H1 (cell line): ENCODE results near the gene EWSR1. TPM values are rescaled to one million over a fixed set of nuclear protein-coding genes. Genes with fewer than 3 reads are reported as not detected.

Experiments used
- CTCF ChIA-PET: fragments of 300-600 bp; sonication (Branson Sonifier 250); formaldehyde crosslinking; loops from one replicate; lab custom pipeline; 2021; ENCODE audit not compliant: partially characterized antibody; lab: Charles Lee
- POLR2A ChIA-PET: fragments of 300-600 bp; sonication (Branson Sonifier 250); formaldehyde crosslinking; loops from one replicate; lab custom pipeline; 2021; ENCODE audit warnings: inconsistent platforms; ENCODE audit not compliant: partially characterized antibody; lab: Charles Lee
- DNase-seq, 2 experiments: peaks; one replicate each; pipeline versions ENCODE4 v3.0.0 to v3.0.0-alpha.2; 2010 to 2022; ENCODE audit warnings: low spot score in 2 of 2, low read depth in 1 of 2, mixed read lengths in 1 of 2
- FAIRE-seq: peaks from 2 replicates; lab custom pipeline; 2011; peaks lifted over from hg19 to GRCh38; lab: Jason Lieb, UNC
- H2AFZ ChIP-seq: 2 replicates; pipeline ENCODE4 v1.8.1; 2012; ENCODE audit warnings: low read length, inconsistent platforms
- H2AK5ac ChIP-seq: 2 replicates; pipeline ENCODE4 v1.6.1; 2013; ENCODE audit warnings: low read depth, low read length
- H2BK120ac ChIP-seq: replicated peaks from 2 replicates; pipeline ENCODE3; 2013; ENCODE audit warnings: low read depth, low read length, inconsistent platforms
- H2BK12ac ChIP-seq: 2 replicates; pipeline ENCODE4 v1.6.1; 2013; ENCODE audit warnings: low read depth, low read length
- H2BK15ac ChIP-seq: 2 replicates; pipeline ENCODE4 v1.6.1; 2013; ENCODE audit warnings: low read length
- H2BK20ac ChIP-seq: 2 replicates; pipeline ENCODE4 v1.6.1; 2013; ENCODE audit warnings: low read length
- H2BK5ac ChIP-seq: 2 replicates; pipeline ENCODE4 v1.6.1; 2013; ENCODE audit warnings: low read depth, low read length
- H3K14ac ChIP-seq: 2 replicates; pipeline ENCODE4 v1.6.1; 2013; ENCODE audit warnings: inconsistent platforms; ENCODE audit not compliant: insufficient read length
- H3K18ac ChIP-seq: 2 replicates; pipeline ENCODE4 v1.6.1; 2013; ENCODE audit warnings: low read length; ENCODE audit errors: extremely low read depth
- H3K23ac ChIP-seq: 2 replicates; pipeline ENCODE4 v1.6.1; 2013; ENCODE audit warnings: inconsistent platforms; ENCODE audit not compliant: insufficient read length
- H3K23me2 ChIP-seq: 2 replicates; pipeline ENCODE4 v1.6.1; 2013; ENCODE audit warnings: low read depth, low read length
- H3K27ac ChIP-seq: 2 replicates; pipeline ENCODE4 v1.6.1; 2011; ENCODE audit warnings: low read depth, low read length, inconsistent platforms
- H3K27me3 ChIP-seq, 4 experiments: replicated peaks in 1 of 4; 1 replicate in 1 of 4; 2 replicates in 3 of 4; pipeline versions ENCODE4 v1.6.1 to v1.8.1; 2011 to 2013; ENCODE audit warnings: low read length in 3 of 4, mild to moderate bottlenecking in 3 of 4, inconsistent platforms in 2 of 4, mixed read lengths in 2 of 4, moderate library complexity in 1 of 4; ENCODE audit not compliant: control insufficient read depth in 3 of 4, insufficient read depth in 3 of 4; ENCODE audit errors: extremely low read depth in 1 of 4
- H3K36me3 ChIP-seq, 4 experiments: 2 replicates each; pipeline versions ENCODE4 v1.6.1 to v1.8.1; 2011 to 2013; ENCODE audit warnings: mild to moderate bottlenecking in 4 of 4, low read length in 3 of 4, moderate library complexity in 2 of 4, control low read depth in 1 of 4, inconsistent platforms in 1 of 4; ENCODE audit not compliant: insufficient read depth in 4 of 4, control insufficient read depth in 2 of 4
- H3K4ac ChIP-seq: replicated peaks from 2 replicates; pipeline ENCODE3; 2013; ENCODE audit warnings: low read length, low read depth, mixed read lengths, inconsistent platforms; ENCODE audit not compliant: insufficient read length
- H3K4me1 ChIP-seq, 4 experiments: replicated peaks in 1 of 4; 1 replicate in 1 of 4; 2 replicates in 3 of 4; pipeline versions ENCODE4 v1.6.1 to v1.8.1; 2011 to 2013; ENCODE audit warnings: low read length in 3 of 4, inconsistent platforms in 2 of 4, mixed read lengths in 1 of 4; ENCODE audit not compliant: insufficient read depth in 4 of 4, control insufficient read depth in 3 of 4
- H3K4me2 ChIP-seq, 2 experiments: 2 replicates each; pipeline versions ENCODE4 v1.6.1 to v1.8.1; 2011 to 2013; ENCODE audit warnings: low read depth in 2 of 2, low read length in 2 of 2, control low read depth in 1 of 2, inconsistent platforms in 1 of 2, mild to moderate bottlenecking in 1 of 2; ENCODE audit not compliant: insufficient read depth in 1 of 2
- H3K4me3 ChIP-seq, 4 experiments: fragments of 200-600, 300-600 bp in 1 of 4; sonication (generic), shearing (Covaris generic), sonication (Bioruptor Twin) in 1 of 4; 2 replicates each; pipeline versions ENCODE4 v1.5.1 to v1.8.1; 2011 to 2016; ENCODE audit warnings: low read length in 4 of 4, low read depth in 3 of 4, control low read depth in 2 of 4, inconsistent platforms in 2 of 4, mild to moderate bottlenecking in 2 of 4, mixed read lengths in 1 of 4, moderate library complexity in 1 of 4; ENCODE audit not compliant: insufficient read depth in 2 of 4; ENCODE audit errors: extremely low read depth in 1 of 4
- H3K56ac ChIP-seq: replicated peaks from 2 replicates; pipeline ENCODE3; 2013; ENCODE audit warnings: low read depth, mild to moderate bottlenecking, mixed read lengths, low read length, inconsistent platforms; ENCODE audit not compliant: insufficient read length
- H3K79me1 ChIP-seq: 2 replicates; pipeline ENCODE4 v1.6.1; 2013; ENCODE audit warnings: low read depth, low read length, control low read depth
- H3K79me2 ChIP-seq, 2 experiments: 2 replicates each; pipeline versions ENCODE4 v1.6.1 to v1.8.1; 2012 to 2013; ENCODE audit warnings: low read length in 2 of 2, mild to moderate bottlenecking in 2 of 2, inconsistent platforms in 1 of 2; ENCODE audit not compliant: insufficient read depth in 2 of 2, control insufficient read depth in 1 of 2
- H3K9ac ChIP-seq, 4 experiments: replicated peaks in 1 of 4; 1 replicate in 1 of 4; 2 replicates in 3 of 4; pipeline versions ENCODE4 v1.6.1 to v1.8.1; 2011 to 2013; ENCODE audit warnings: low read depth in 3 of 4, low read length in 3 of 4, control low read depth in 2 of 4, mild to moderate bottlenecking in 2 of 4, moderate library complexity in 2 of 4, inconsistent platforms in 1 of 4; ENCODE audit errors: extremely low read depth in 1 of 4
- H3K9me3 ChIP-seq, 2 experiments: 2 replicates each; pipeline versions ENCODE4 v1.6.1 to v1.8.1; 2012 to 2013; ENCODE audit warnings: mild to moderate bottlenecking in 2 of 2, moderate library complexity in 2 of 2, control low read depth in 1 of 2, inconsistent platforms in 1 of 2, low read depth in 1 of 2, low read length in 1 of 2, mixed read lengths in 1 of 2; ENCODE audit not compliant: insufficient read depth in 2 of 2
- H4K20me1 ChIP-seq, 2 experiments: replicated peaks in 1 of 2; 2 replicates each; pipeline versions ENCODE3 to v1.8.1; 2011 to 2013; ENCODE audit warnings: inconsistent platforms in 2 of 2, low read length in 2 of 2, mild to moderate bottlenecking in 1 of 2; ENCODE audit not compliant: insufficient read depth in 2 of 2, control insufficient read depth in 1 of 2
- H4K5ac ChIP-seq: 2 replicates; pipeline ENCODE4 v1.6.1; 2013; ENCODE audit warnings: low read length, low read depth, mixed read lengths, inconsistent platforms; ENCODE audit not compliant: insufficient read length
- H4K8ac ChIP-seq: 2 replicates; pipeline ENCODE4 v1.8.0; 2013; ENCODE audit warnings: mild to moderate bottlenecking, moderate library complexity, low read length, inconsistent platforms; ENCODE audit not compliant: insufficient read depth; ENCODE audit errors: extremely low read depth
- H4K91ac ChIP-seq: replicated peaks from 2 replicates; pipeline ENCODE3; 2013; ENCODE audit warnings: low read length, mixed read lengths, inconsistent platforms; ENCODE audit not compliant: insufficient read length
- BACH1 ChIP-seq: IDR thresholded peaks from 2 replicates; pipeline ENCODE4 v1.6.1; 2012; ENCODE audit warnings: low read length, improper control_type of control experiment
- CBX5 ChIP-seq: fragments of 300-800, 300-1000 bp; sonication (generic); IDR thresholded peaks from 2 replicates; pipeline ENCODE4 v1.7.1; 2016; ENCODE audit warnings: antibody characterized with exemption, low read length, low read depth
- CHD2 ChIP-seq: IDR thresholded peaks from 2 replicates; pipeline ENCODE4 v1.6.1; 2012; ENCODE audit warnings: low read length, improper control_type of control experiment
- CTBP2 ChIP-seq: IDR thresholded peaks from 2 replicates; pipeline ENCODE4 v1.7.0; 2011; ENCODE audit warnings: borderline replicate concordance, mild to moderate bottlenecking, moderate library complexity, mixed read lengths, low read length; ENCODE audit not compliant: insufficient read depth, insufficient read length
- EGR1 ChIP-seq: IDR thresholded peaks from 2 replicates; pipeline ENCODE4 v1.6.1; 2011; ENCODE audit warnings: low read depth, low read length, borderline replicate concordance
- GTF2F1 ChIP-seq: IDR thresholded peaks from 2 replicates; pipeline ENCODE4 v1.6.1; 2012; ENCODE audit warnings: low read depth, low read length, improper control_type of control experiment, borderline replicate concordance
- HDAC6 ChIP-seq: IDR thresholded peaks from one replicate; pipeline ENCODE4 v1.7.1; 2012; ENCODE audit warnings: low read depth, mild to moderate bottlenecking, inconsistent platforms, low read length, moderate library complexity
- KDM4A ChIP-seq: IDR thresholded peaks from one replicate; pipeline ENCODE4 v1.7.1; 2012; ENCODE audit warnings: low read depth, mild to moderate bottlenecking, moderate library complexity, low read length, inconsistent platforms; ENCODE audit not compliant: severe bottlenecking
- POLR2A ChIP-seq, 2 experiments: IDR thresholded peaks; 1 replicate in 1 of 2; 2 replicates in 1 of 2; pipeline ENCODE4 v1.6.1; 2011; ENCODE audit warnings: low read depth in 2 of 2, low read length in 2 of 2, mild to moderate bottlenecking in 2 of 2; ENCODE audit errors: control extremely low read depth in 1 of 2
- POLR2AphosphoS5 ChIP-seq: IDR thresholded peaks from 2 replicates; pipeline ENCODE4 v1.6.1; 2011; ENCODE audit warnings: low read depth, low read length
- RAD21 ChIP-seq, 2 experiments: IDR thresholded peaks in 1 of 2; conservative IDR thresholded peaks in 1 of 2; 2 replicates each; pipeline ENCODE4 v1.6.1; 2011; ENCODE audit warnings: low read depth in 2 of 2, low read length in 2 of 2, improper control_type of control experiment in 1 of 2, inconsistent platforms in 1 of 2, mild to moderate bottlenecking in 1 of 2, moderate library complexity in 1 of 2
- SIRT6 ChIP-seq: IDR thresholded peaks from one replicate; pipeline ENCODE4 v1.7.1; 2012; ENCODE audit warnings: low read length, inconsistent platforms
- TAF1 ChIP-seq: IDR thresholded peaks from 2 replicates; pipeline ENCODE4 v1.6.1; 2011; ENCODE audit warnings: mild to moderate bottlenecking, low read depth, low read length
- YY1 ChIP-seq: IDR thresholded peaks from 2 replicates; pipeline ENCODE4 v1.6.1; 2011; ENCODE audit warnings: low read depth, mild to moderate bottlenecking, low read length
- WGBS, 2 experiments: shearing (Covaris generic) in 1 of 2; methylation state at CpG; one replicate each; pipeline versions ENCODE4 v1.1.6 to v1.1.7; 2013 to 2015; ENCODE audit warnings: low lambda C conversion rate in 2 of 2, mixed read lengths in 2 of 2, inconsistent platforms in 1 of 2, low coverage in 1 of 2, missing lambda C conversion rate in 1 of 2; ENCODE audit not compliant: insufficient replicate concordance in 2 of 2, insufficient coverage in 1 of 2, insufficient read length in 1 of 2; ENCODE audit errors: extremely low coverage in 1 of 2, missing lambda C conversion rate in 1 of 2; 5-methylcytosine and 5-hydroxymethylcytosine counted together
- polyA plus RNA-seq, 7 experiments: library from polyadenylated mRNA; depleted of rRNA in 3 of 7; stranded (reverse) in 5 of 7; unstranded in 2 of 7; fragments of >200 nt in 5 of 7; fragments of 200-250 nt in 2 of 7; gene quantifications; 1 replicate in 5 of 7; 2 replicates in 1 of 7; 4 replicates in 1 of 7; pipeline versions ENCODE4 v1.2.1 to v1.2.3, GENCODE V29; 2011 to 2013; ENCODE audit warnings: missing spikeins in 2 of 7, mixed read lengths in 2 of 7
- total RNA-seq: library from RNA; stranded (reverse); fragmentation: NEBNext Ultra II Directional; extraction: Animal tissue kit (Norgen Biotek cat#: 25700); gene quantifications from 2 replicates; pipeline ENCODE4 v1.2.1, GENCODE V29; 2021

Gene EWSR1
- total and polyA plus RNA-seq, 2 of the 8 experiments (the other 6 are each of a cell fraction or from before 2014, with no cell fraction given), result 387 to 930 TPM

- Histone ChIP-seq H2AFZ (no peak overlapping the region), H4K91ac (no peak overlapping the region), H2BK20ac (no peak overlapping the region), H2BK5ac (no peak overlapping the region), H3K9me3 (no peaks in the 10 kb centered on the region), H3K79me1 (peaks cover 5% of the 10 kb centered on the region), H3K79me2 (peaks cover 27 to 93% of the 10 kb centered on the region in 2 experiments), H3K9ac (no peak overlapping the region), H3K4me2 (no peak overlapping the region), H2BK15ac (no peak overlapping the region), H2BK12ac (no peak overlapping the region), H3K4me1 (peaks cover 0 to 4% (median 0%) of the 10 kb centered on the region in 4 experiments; a peak in 2 of 7 replicates), H3K23ac (no peak overlapping the region), H3K23me2 (no peaks in the 10 kb centered on the region), H3K27me3 (no peaks in the 10 kb centered on the region), H4K8ac (no peak overlapping the region), H3K18ac (no peak overlapping the region), H3K14ac (no peak overlapping the region), H3K4ac (no peak overlapping the region), H3K36me3 (peaks cover 52 to 97% (median 81%) of the 10 kb centered on the region in 4 experiments), H4K5ac (no peak overlapping the region), H2BK120ac (no peak overlapping the region), H4K20me1 (peaks cover 34 to 39% of the 10 kb centered on the region in 2 experiments), H3K56ac (no peak overlapping the region), H2AK5ac (no peak overlapping the region), H3K4me3 (no peak overlapping the region), H3K27ac (no peak overlapping the region)
- ChIA-PET POLR2A (interaction anchor here (0.8 to 21.4 kb wide), 12 partner anchors 4 to 110 kb away, joined by 3 to 436 read pairs (median 6); partner anchors contain the start of genes EWSR1, GAS2L1 and RHBDD3), CTCF (interaction anchor here (0.9 to 1.5 kb wide), 2 partner anchors 37 to 67 kb away, joined by 3 to 6 read pairs; no protein-coding TSS in a partner anchor)
- FAIRE-seq (no peak), DNase-seq (no peak)
- WGBS, 2 experiments, result 93 to 100% methylated on average over 2 to 3 of the region's 3 CpGs
- TF ChIP-seq BACH1 (no peak), KDM4A (no peak), POLR2A (IDR thresholded peaks at IDR 0.05; ENCODE audit: control extremely low read depth in 1 of 2, low read depth in 2 of 2, low read length in 2 of 2) (no peak), YY1 (no peak), GTF2F1 (no peak), SIRT6 (no peak), RAD21 (IDR thresholded peaks at IDR 0.05 in 1 of 2, conservative IDR thresholded peaks at IDR 0.05 in 1 of 2; ENCODE audit: low read depth in 2 of 2, low read length in 2 of 2) (no peak), TAF1 (no peak), CBX5 (no peak), EGR1 (no peak), CHD2 (no peak), HDAC6 (no peak), CTBP2 (no peak), POLR2AphosphoS5 (no peak)
Observed at GRCh38 chr22:29275819-29276565, 7.9 kb downstream of the EWSR1 start.
